Right cardiac atrium (tissue), 5 donors: ENCODE data around the gene ZNF488. TPM values are rescaled to one million over a fixed set of nuclear protein-coding genes. Genes with fewer than 3 reads are reported as not detected.
"Not testable (repeated sequence)": the region's sequence is repeated elsewhere in the genome, so short reads cannot be mapped to it uniquely, and the experiment has no call there.

Experiments used
- ATAC-seq, 2 donors: fragments of 200-7000 bp; cut with Tn5 transposase; one replicate each; pipeline versions ENCODE4 v1.8.0 to v1.9.1; 2020; ENCODE audit warnings: moderate library complexity in 2 of 2, mild to moderate bottlenecking in 1 of 2
- DNase-seq, 3 donors: peaks; one replicate each; pipeline ENCODE4 v3.0.0-alpha.2; 2020
- H3K27ac ChIP-seq: one replicate; pipeline ENCODE4 v1.5.1; 2013; ENCODE audit warnings: mild to moderate bottlenecking, low read length, control low read depth, moderate library complexity
- H3K27me3 ChIP-seq: one replicate; pipeline ENCODE4 v1.6.1; 2013; ENCODE audit not compliant: control insufficient read depth, insufficient read depth
- H3K4me1 ChIP-seq: one replicate; pipeline ENCODE4 v1.6.1; 2013; ENCODE audit warnings: low read length; ENCODE audit not compliant: control insufficient read depth, insufficient read depth
- H3K4me3 ChIP-seq: one replicate; pipeline ENCODE4 v1.5.1; 2013; ENCODE audit warnings: low read length, control low read depth
- H3K9me3 ChIP-seq: one replicate; pipeline ENCODE4 v1.6.1; 2013; ENCODE audit warnings: low read length; ENCODE audit not compliant: control insufficient read depth
- WGBS: extraction: QIAGEN DNeasy Blood & Tissue Kit; methylation state at CpG from one replicate; pipeline ENCODE4 v1.1.7; 2013; 5-methylcytosine and 5-hydroxymethylcytosine counted together
- intact Hi-C, 4 donors: fragments of 100-400 bp; cut with DNase I; formaldehyde crosslinking; loops; one replicate each; pipeline versions ENCODE4 v1.11.0 to v1.14.0; 2022 to 2023
- polyA plus RNA-seq: library from polyadenylated mRNA; stranded (reverse); fragments of 200-250 nt; gene quantifications from one replicate; pipeline ENCODE4 v1.2.3, GENCODE V29; 2013
- total RNA-seq, 4 donors: library from RNA; stranded (reverse); fragmentation: NEBNext Ultra II Directional; extraction: Animal tissue kit (Norgen Biotek cat#: 25700); gene quantifications; one replicate each; pipeline ENCODE4 v1.2.1, GENCODE V29; 2021
- donor health status: healthy with polysubstance abuse.
- donor health status: DM: no; HTN: yes; CAD: no.
- donor health status: DM: no; HTN: no; CAD: no.
- donor health status: DM: no; HTN: yes; CAD: no; lungs with severe emphysema.
- donor health status: DM: yes; HTN: yes; CAD: no.

The ZNF488 gene
- total and polyA plus RNA-seq, 5 donors, result 0.02 TPM; not detected in 4

DNA sequence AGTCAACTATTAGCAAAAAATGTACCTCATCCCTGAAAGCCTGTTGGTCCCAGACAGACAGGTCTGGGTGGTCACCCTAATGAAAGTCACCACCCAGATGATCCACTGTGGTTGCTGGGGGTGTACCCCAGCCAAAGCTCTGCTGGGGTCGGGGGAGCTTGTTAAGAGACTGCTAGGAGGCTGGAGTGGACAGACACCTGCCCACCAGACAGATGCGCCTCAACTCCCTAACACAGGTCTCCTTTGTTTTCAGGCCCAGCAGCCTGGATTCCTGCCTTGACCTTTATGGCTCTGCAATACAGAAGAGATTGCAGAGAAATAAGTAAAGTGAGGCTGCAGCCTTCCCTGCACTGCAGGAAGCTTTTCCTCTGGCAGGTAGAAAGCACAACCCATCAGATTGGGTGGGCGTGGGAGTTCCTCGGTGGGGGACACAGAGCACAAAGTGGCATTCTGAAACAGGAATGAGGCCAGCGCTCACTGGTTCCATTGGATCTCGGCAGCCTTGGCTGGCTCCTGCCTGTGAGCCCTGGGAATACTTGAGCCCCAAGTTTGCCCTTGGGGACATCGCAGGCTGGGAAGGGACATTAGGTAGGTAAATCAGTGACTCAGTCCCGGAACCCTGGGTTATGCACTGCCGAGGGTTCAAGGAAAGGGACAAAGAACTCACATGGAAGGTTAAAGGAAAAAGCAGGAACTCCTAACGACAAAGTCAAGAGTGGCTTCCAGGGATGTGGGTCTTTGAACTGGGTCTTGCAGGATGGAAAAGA, 18.0 kb upstream of the ZNF488 start:
- peak in 1 of 3 donors; percentile 33 for DNase-seq
- no peak for ATAC-seq
- intact Hi-C loops, result no loop called here
- H3K27me3 ChIP-seq, result no peaks in the 10 kb centered on the region
- peaks cover 11% of the 10 kb centered on the region for H3K4me1 ChIP-seq
- H3K4me3 ChIP-seq, result no peak overlapping the region
- H3K27ac ChIP-seq, result no peak overlapping the region
- H3K9me3 ChIP-seq, result no peaks in the 10 kb centered on the region
- 81% methylated on average over 10 of the region's 10 CpGs for WGBS

GRCh38 chr10:47401210-47401609, 17.1 kb upstream of the ZNF488 start:
- Histone ChIP-seq H3K27me3 (no peaks in the 10 kb centered on the region), H3K4me1 (peaks cover 11% of the 10 kb centered on the region), H3K9me3 (no peaks in the 10 kb centered on the region), H3K4me3 (no peak overlapping the region), H3K27ac (no peak overlapping the region)
- DNase-seq (peak in 1 of 3 donors; percentile 7), ATAC-seq (no peak)
- intact Hi-C loops, result no loop called here
- 98% methylated on average over 4 of the region's 4 CpGs for WGBS

- ATAC-seq (no peak), DNase-seq (no peak)
- Histone ChIP-seq H3K4me1 (peaks cover 11% of the 10 kb centered on the region), H3K27ac (no peak overlapping the region), H3K4me3 (no peak overlapping the region), H3K9me3 (no peaks in the 10 kb centered on the region), H3K27me3 (no peaks in the 10 kb centered on the region)
- intact Hi-C loops, result no loop called here
- 94% methylated on average over 3 of the region's 3 CpGs for WGBS
Measured at GRCh38 chr10:47400786-47401185, 16.7 kb upstream of the ZNF488 start.

DNA sequence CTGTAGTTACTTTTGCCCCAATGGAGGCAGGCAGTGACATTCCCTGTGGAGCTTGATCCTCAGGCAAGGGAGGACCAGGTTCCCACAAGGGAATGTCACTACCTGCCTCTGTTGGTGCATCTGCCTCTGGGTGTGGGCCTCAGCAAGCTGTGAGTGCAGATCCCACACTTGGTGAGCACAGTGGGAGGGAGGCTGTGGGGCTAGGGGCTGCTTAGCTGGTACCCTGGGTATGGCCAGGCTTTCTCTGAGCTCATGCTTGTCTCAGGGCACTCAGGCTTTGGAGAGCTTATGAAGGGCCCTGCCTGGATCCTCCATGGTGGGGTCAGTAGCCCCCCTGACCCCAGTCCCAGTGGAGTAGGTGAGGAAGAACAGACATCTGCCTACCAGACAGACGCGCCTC, 16.2 kb upstream of the ZNF488 start:
- Histone ChIP-seq H3K4me1 (peaks cover 11% of the 10 kb centered on the region), H3K27me3 (no peaks in the 10 kb centered on the region), H3K4me3 (no peak overlapping the region), H3K27ac (no peak overlapping the region), H3K9me3 (no peaks in the 10 kb centered on the region)
- ATAC-seq (no peak), DNase-seq (no peak)
- intact Hi-C loops, result no loop called here
- WGBS, result 89% methylated on average over 2 of the region's 2 CpGs

DNA sequence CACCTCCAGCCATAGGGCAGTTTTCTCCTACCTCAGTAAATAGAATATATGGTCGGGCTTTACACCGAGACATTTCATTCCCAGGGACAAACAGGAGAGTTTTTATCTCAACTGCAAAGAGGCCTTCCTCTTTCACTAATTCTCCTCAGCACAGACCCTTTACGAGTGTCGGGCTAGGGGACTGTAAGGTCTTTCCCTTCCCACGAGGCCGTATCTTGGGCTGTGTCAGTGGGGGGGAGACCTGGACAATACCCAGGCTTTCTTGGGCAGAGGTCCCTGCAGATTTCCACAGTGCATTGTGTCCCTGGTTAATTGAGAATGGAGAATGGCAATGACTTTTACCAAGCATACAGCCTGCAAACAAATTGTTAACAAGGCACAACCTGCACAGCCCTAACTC, 13.2 kb upstream of the ZNF488 start:
- no peaks in the 10 kb centered on the region for H3K4me1 ChIP-seq
- DNase-seq (no peak), ATAC-seq (no peak)
- no peak overlapping the region for H3K4me3 ChIP-seq
- intact Hi-C loops, result no loop called here
- WGBS, result 73% methylated on average over 6 of the region's 6 CpGs
- H3K27ac ChIP-seq, result no peak overlapping the region
- no peaks in the 10 kb centered on the region for H3K27me3 ChIP-seq
- H3K9me3 ChIP-seq, result no peaks in the 10 kb centered on the region

DNA sequence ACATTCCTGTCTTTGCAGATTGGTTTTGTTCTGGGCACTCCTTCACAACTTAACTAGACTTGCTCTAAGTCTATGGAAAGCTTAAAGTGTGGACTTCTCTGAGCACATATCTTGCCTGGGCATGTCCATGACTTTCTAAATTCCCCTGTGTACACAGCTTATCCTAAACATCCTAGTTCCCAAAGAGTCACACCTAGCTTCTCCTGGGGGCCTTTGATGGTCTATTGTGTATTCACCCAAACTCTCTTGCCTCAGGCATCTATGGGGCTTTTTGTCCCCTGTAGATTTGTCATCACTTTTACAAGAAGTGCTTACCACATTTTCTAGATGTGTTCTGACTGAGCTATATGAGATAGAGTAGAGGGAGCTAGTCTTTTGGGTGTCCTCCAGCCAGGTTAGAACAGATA, 12.2 kb upstream of the ZNF488 start:
- DNase-seq, result no peak
- H3K4me3 ChIP-seq, result no peak overlapping the region
- intact Hi-C loops, result no loop called here

GRCh38 chr10:47389619-47390018, 5.5 kb upstream of the ZNF488 start:
- DNase-seq, result no peak
- no peak for ATAC-seq
- intact Hi-C loops, result no loop called here
- Histone ChIP-seq H3K27ac (no peak overlapping the region), H3K9me3 (no peaks in the 10 kb centered on the region), H3K4me3 (no peak overlapping the region), H3K27me3 (no peaks in the 10 kb centered on the region), H3K4me1 (no peaks in the 10 kb centered on the region)
- WGBS, result 93% methylated on average over 3 of the region's 3 CpGs

More for the DNA sequence above, 12.2 kb upstream of the ZNF488 start:
- ATAC-seq, result no peak
- Histone ChIP-seq H3K27ac (no peak overlapping the region), H3K9me3 (no peaks in the 10 kb centered on the region), H3K4me1 (no peaks in the 10 kb centered on the region), H3K27me3 (no peaks in the 10 kb centered on the region)

DNA sequence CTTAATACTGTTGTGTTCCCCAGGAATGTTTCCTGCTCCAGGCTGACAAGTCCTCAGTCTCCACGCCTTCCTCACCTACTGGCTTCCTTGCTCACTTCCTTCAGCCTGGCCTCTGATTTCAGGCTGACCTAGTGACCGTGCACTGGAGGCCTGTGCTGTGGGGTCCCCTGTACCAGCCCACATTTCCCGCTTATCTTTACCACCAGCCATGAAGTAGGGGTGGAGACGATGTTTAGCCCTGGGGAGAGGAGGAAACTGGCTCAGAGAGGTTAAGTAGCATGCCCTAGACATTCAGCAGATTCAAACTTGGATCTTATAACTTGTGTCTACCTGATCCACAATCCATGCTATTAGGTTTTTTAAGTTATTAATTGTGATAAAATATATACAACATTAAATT, 4.8 kb upstream of the ZNF488 start:
- Histone ChIP-seq H3K27ac (no peak overlapping the region), H3K9me3 (no peaks in the 10 kb centered on the region)
- no peak for ATAC-seq

DNA sequence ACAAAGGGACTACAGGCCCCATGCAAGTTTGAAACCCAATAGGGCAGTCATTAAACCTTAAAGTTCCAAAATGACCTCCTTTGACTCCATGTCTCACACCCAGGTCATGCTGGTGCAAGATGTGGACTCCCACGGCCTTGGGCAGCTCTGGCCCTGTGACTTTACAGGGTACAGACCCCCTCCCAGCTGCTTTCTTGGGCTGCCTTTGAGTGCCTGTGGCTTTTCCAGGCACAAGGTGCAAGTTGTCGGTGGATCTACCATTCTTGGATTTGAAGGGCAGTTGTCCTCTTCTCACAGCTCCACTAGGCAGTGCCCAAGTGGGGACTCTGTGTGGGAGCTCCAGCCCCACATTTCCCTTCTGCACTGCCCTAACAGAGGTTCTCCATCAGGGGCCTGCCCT, 2.0 kb upstream of the ZNF488 start:
- H3K27ac ChIP-seq, DNase-seq, H3K4me1 ChIP-seq, H3K27me3 ChIP-seq, H3K4me3 ChIP-seq, intact Hi-C loops, ATAC-seq, H3K9me3 ChIP-seq: not testable (repeated sequence)
- WGBS, result 90% methylated on average over 2 of the region's 2 CpGs

More for the DNA sequence above, 4.8 kb upstream of the ZNF488 start:
- Histone ChIP-seq H3K4me3 (no peak overlapping the region), H3K27me3 (no peaks in the 10 kb centered on the region), H3K4me1 (no peaks in the 10 kb centered on the region)
- intact Hi-C loops, result no loop called here
- 74% methylated on average over 4 of the region's 4 CpGs for WGBS
- DNase-seq, result no peak

GRCh38 chr10:47383261-47384147, 589 bp downstream of the ZNF488 start:
- Histone ChIP-seq H3K4me1 (no peaks in the 10 kb centered on the region), H3K27ac (no peak overlapping the region), H3K9me3 (no peaks in the 10 kb centered on the region), H3K4me3 (peak overlapping the region; percentile 69), H3K27me3 (no peaks in the 10 kb centered on the region)
- ATAC-seq (no peak), DNase-seq (no peak)
- intact Hi-C loops, result loop anchor here in 1 of 4 donors (5.0 kb wide), 1 partner anchor 1101 kb away; no protein-coding TSS in a partner anchor
- 18% methylated on average over 9 of the region's 9 CpGs for WGBS
